ENCODE results near the gene VAPA. TPM values are rescaled to one million over a fixed set of nuclear protein-coding genes. Genes with fewer than 3 reads are reported as not detected.

The VAPA gene
- total and polyA plus RNA-seq, 10 of the 15 experiments (the other 5 are each of a cell fraction or from before 2014, with no cell fraction given), result 70.9 to 252 (median 166) TPM

DNA sequence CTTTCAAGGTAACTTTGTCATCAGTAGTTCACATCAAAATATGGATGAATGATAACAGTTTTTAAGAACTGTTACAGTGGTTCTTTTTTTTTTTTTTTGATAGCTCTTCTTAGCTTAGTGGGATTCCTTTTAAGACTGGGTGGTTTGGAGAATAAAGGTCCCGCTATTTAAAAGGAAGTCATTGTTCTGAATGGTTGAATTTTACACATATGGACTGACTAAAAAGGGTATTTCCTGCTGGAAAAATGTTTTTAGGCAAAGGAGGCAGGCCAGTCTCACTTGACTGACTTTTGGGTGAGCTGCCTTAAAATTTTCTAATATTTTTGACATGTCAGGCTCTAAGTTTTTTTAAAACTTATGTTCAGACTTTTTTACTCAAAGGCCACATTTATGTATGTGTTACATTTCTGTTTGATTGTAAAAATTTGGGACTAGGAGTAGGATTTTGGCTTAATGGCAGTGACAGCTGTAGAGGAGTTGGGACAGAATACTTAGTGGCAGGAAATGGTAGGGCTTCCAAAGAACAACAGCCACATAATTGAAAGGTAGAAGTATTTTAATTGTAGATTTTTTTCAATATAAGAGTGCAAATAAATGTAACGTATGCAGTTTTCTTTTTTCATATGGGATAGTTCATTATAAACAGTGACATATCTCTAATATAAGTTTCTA, 13.7 kb downstream of the VAPA start:
- H3K36me3 ChIP-seq (ENCODE audit: control insufficient read depth in 2 of 2, insufficient read depth in 2 of 2, low read length in 1 of 2), result peaks cover 0 to 4% of the 10 kb centered on the region in 2 experiments; a peak in 1 of 4 replicates
- no peak overlapping the region for H2AFZ ChIP-seq (ENCODE audit: control insufficient read depth, low read depth, low read length)
- ATAC-seq (peak; percentile 13), DNase-seq (ENCODE audit: low read depth, low spot score) (no peak), FAIRE-seq (no peak)
- POLR2A ChIA-PET, result interaction anchor here (0.6 to 1.2 kb wide), 2 partner anchors 12 to 1249 kb away, joined by 4 to 7 read pairs; no protein-coding TSS in a partner anchor
- intact Hi-C loops (cut with micrococcal nuclease; ENCODE audit: unreplicated experiment), result no loop called here
- no peaks in the 10 kb centered on the region; the same call in 2 of the 3 replicates for H3K9me3 ChIP-seq (replicated peaks; ENCODE audit: control insufficient read depth, insufficient read depth, low read length)
- peaks cover 18% of the 10 kb centered on the region for H3K4me1 ChIP-seq (ENCODE audit: control insufficient read depth, insufficient read depth, low read length)
- RAD21 ChIA-PET (ENCODE audit: unreplicated experiment), result interaction anchor here (0.8 to 1.5 kb wide), 3 partner anchors 13 to 22 kb away, joined by 3 to 4 read pairs (median 4); partner anchors contain the start of gene VAPA
- H3K4me3 ChIP-seq, result no peak overlapping the region
- H3K27ac ChIP-seq (ENCODE audit: control insufficient read depth, insufficient read depth), result no peak overlapping the region; the same call in 1 of the 2 replicates
- H3K4me2 ChIP-seq (ENCODE audit: control insufficient read depth, insufficient read depth), result peak overlapping the region; percentile 38; the same call in 1 of the 2 replicates
- 44% methylated on average over 2 of the region's 2 CpGs for WGBS (ENCODE audit: insufficient coverage, insufficient replicate concordance, low lambda C conversion rate, missing lambda C conversion rate)
- CTCF ChIA-PET, result interaction anchor here (2.1 kb wide), 1 partner anchor 12 kb away, joined by 7 read pairs; no protein-coding TSS in a partner anchor
- SMC1A ChIA-PET (ENCODE audit: uncharacterized antibody, unreplicated experiment), result interaction anchor here (0.7 to 2.0 kb wide), 3 partner anchors 11 to 23 kb away, joined by 3 to 13 read pairs (median 5); no protein-coding TSS in a partner anchor
- TF ChIP-seq RELA (IDR thresholded peaks at IDR 0.05; ENCODE audit: borderline replicate concordance, partially characterized antibody) (no peak), CHD2 (IDR thresholded peaks at IDR 0.05; ENCODE audit: borderline replicate concordance, low read depth, low read length) (no peak), POLR2A (IDR thresholded peaks at IDR 0.05; ENCODE audit: low read depth, low read length) (no peak)
- H3K79me2 ChIP-seq (ENCODE audit: control insufficient read depth, insufficient read depth, low read length), result peaks cover 99% of the 10 kb centered on the region
- no peak overlapping the region for H3K9ac ChIP-seq (ENCODE audit: control insufficient read depth, insufficient read depth, low read length)
- H4K20me1 ChIP-seq (ENCODE audit: control insufficient read depth, insufficient read depth), result peaks cover 5% of the 10 kb centered on the region
- H3K27me3 ChIP-seq (replicated peaks in 1 of 2; ENCODE audit: control insufficient read depth in 2 of 2, insufficient read depth in 2 of 2, low read length in 1 of 2), result no peaks in the 10 kb centered on the region
- no TSS peak for BruUV-seq (replicated peaks)
- in situ Hi-C loops (cut with MboI), result no loop called here

DNA sequence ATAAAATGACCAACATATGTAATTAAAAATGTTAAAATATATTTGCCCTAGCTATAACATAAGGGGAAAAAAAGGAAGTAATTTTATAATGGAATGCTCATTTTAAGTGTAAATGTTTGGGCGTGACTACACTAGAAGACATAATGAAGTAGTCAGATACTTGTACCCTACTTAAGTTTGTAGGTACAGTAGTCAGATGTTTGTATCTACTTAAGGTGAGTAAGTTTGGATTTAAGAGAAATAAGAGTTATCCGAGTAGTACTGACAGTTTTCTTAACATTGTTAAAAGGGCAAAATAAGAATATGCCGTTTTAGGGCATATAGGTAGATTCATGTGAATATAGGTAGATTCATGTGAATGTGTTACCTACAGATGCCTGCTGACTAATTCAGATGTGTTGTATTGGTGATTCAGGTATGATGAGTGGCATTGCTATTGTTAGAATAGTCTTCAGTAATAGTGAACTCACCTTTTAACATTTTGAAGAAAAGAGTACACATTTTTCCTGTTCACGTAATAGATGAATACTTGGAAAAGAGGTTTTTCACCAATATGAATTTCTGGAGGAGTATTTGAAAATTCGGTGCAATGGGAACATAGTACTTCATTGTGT, 14.9 kb downstream of the VAPA start:
- no TSS peak for BruUV-seq (replicated peaks)
- no peak for ATAC-seq
- ChIA-PET RAD21 (ENCODE audit: unreplicated experiment) (no interaction called here), CTCF (interaction anchor here (1.1 kb wide), 1 partner anchor 8 kb away, joined by 3 read pairs; no protein-coding TSS in a partner anchor), SMC1A (ENCODE audit: uncharacterized antibody, unreplicated experiment) (no interaction called here), POLR2A (interaction anchor here (1.2 kb wide), 1 partner anchor 13 kb away, joined by 4 read pairs; no protein-coding TSS in a partner anchor)
- peaks cover 90% of the 10 kb centered on the region for H3K79me2 ChIP-seq (ENCODE audit: control insufficient read depth, insufficient read depth, low read length)
- DNase-seq (ENCODE audit: low read depth, low spot score), result no peak
- intact Hi-C loops (cut with micrococcal nuclease; ENCODE audit: unreplicated experiment) (no loop called here), in situ Hi-C loops (cut with MboI) (no loop called here)
- no peak for FAIRE-seq
- H3K4me3 ChIP-seq, result no peak overlapping the region
- peaks cover 5% of the 10 kb centered on the region for H4K20me1 ChIP-seq (ENCODE audit: control insufficient read depth, insufficient read depth)
- H3K27me3 ChIP-seq (replicated peaks in 1 of 2; ENCODE audit: control insufficient read depth in 2 of 2, insufficient read depth in 2 of 2, low read length in 1 of 2), result no peaks in the 10 kb centered on the region
- H3K9me3 ChIP-seq (replicated peaks; ENCODE audit: control insufficient read depth, insufficient read depth, low read length), result no peaks in the 10 kb centered on the region
- H2AFZ ChIP-seq (ENCODE audit: control insufficient read depth, low read depth, low read length), result no peak overlapping the region
- WGBS (ENCODE audit: insufficient coverage, insufficient replicate concordance, low lambda C conversion rate, missing lambda C conversion rate), result 82% methylated on average over 5 of the region's 5 CpGs
- H3K4me2 ChIP-seq (ENCODE audit: control insufficient read depth, insufficient read depth), result no peak overlapping the region
- no peak overlapping the region for H3K9ac ChIP-seq (ENCODE audit: control insufficient read depth, insufficient read depth, low read length)
- H3K27ac ChIP-seq (ENCODE audit: control insufficient read depth, insufficient read depth), result no peak overlapping the region
- H3K4me1 ChIP-seq (ENCODE audit: control insufficient read depth, insufficient read depth, low read length), result peaks cover 18% of the 10 kb centered on the region
- H3K36me3 ChIP-seq (ENCODE audit: control insufficient read depth in 2 of 2, insufficient read depth in 2 of 2, low read length in 1 of 2), result peaks cover 4 to 14% of the 10 kb centered on the region in 2 experiments
- TF ChIP-seq FOS (IDR thresholded peaks at IDR 0.05; ENCODE audit: borderline replicate concordance, extremely low read depth, insufficient read length) (no peak), MYB (IDR thresholded peaks at IDR 0.05; ENCODE audit: borderline replicate concordance, low read depth, low read length) (no peak), RB1 (IDR thresholded peaks at IDR 0.05; ENCODE audit: borderline replicate concordance) (no peak), CBX5 (IDR thresholded peaks at IDR 0.05; ENCODE audit: low read depth) (no peak), IKZF2 (IDR thresholded peaks at IDR 0.05) (no peak), NFIC (IDR thresholded peaks at IDR 0.05; ENCODE audit: low read depth, low read length) (no peak)
- TF ChIP-seq, protein P1, sequence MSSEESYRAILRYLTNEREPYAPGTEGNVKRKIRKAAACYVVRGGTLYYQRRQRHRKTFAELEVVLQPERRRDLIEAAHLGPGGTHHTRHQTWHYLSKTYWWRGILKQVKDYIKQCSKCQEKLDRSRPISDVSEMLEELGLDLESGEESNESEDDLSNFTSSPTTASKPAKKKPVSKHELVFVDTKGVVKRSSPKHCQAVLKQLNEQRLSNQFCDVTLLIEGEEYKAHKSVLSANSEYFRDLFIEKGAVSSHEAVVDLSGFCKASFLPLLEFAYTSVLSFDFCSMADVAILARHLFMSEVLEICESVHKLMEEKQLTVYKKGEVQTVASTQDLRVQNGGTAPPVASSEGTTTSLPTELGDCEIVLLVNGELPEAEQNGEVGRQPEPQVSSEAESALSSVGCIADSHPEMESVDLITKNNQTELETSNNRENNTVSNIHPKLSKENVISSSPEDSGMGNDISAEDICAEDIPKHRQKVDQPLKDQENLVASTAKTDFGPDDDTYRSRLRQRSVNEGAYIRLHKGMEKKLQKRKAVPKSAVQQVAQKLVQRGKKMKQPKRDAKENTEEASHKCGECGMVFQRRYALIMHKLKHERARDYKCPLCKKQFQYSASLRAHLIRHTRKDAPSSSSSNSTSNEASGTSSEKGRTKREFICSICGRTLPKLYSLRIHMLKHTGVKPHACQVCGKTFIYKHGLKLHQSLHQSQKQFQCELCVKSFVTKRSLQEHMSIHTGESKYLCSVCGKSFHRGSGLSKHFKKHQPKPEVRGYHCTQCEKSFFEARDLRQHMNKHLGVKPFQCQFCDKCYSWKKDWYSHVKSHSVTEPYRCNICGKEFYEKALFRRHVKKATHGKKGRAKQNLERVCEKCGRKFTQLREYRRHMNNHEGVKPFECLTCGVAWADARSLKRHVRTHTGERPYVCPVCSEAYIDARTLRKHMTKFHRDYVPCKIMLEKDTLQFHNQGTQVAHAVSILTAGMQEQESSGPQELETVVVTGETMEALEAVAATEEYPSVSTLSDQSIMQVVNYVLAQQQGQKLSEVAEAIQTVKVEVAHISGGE (CRISPR knock-in tag; IDR thresholded peaks at IDR 0.05), result no peak
- TF ChIP-seq, protein P2, sequence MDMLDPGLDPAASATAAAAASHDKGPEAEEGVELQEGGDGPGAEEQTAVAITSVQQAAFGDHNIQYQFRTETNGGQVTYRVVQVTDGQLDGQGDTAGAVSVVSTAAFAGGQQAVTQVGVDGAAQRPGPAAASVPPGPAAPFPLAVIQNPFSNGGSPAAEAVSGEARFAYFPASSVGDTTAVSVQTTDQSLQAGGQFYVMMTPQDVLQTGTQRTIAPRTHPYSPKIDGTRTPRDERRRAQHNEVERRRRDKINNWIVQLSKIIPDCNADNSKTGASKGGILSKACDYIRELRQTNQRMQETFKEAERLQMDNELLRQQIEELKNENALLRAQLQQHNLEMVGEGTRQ (IDR thresholded peaks at IDR 0.05; ENCODE audit: borderline replicate concordance, low read depth, low read length), result no peak

Data from GM12878 (cell line).